A549 (cell line): ENCODE data around the gene SUPT3H. TPM values are rescaled to one million over a fixed set of nuclear protein-coding genes. Genes with fewer than 3 reads are reported as not detected.

ENCODE experiments used
- ATAC-seq, 2 experiments: fragments of 200-7000 bp in 1 of 2; fragments of >200 bp in 1 of 2; cut with Nextera tagmentation in 1 of 2; cut with Tn5 transposase in 1 of 2; 3 replicates each; pipeline versions ENCODE4 v1.8.0 to v1.9.1; 2018 to 2020; ENCODE audit warnings: mild to moderate bottlenecking in 1 of 2, moderate library complexity in 1 of 2
- CTCF ChIA-PET: fragments of 300-600 bp; sonication (Branson Sonifier 250); formaldehyde crosslinking; extraction: SDS; loops from one replicate; lab custom pipeline; 2021; ENCODE audit warnings: antibody characterized with exemption, inconsistent platforms; lab: Yijun Ruan, JAX
- POLR2A ChIA-PET: fragments of 350-600 bp; formaldehyde crosslinking; extraction: SDS; loops from one replicate; lab custom pipeline; 2021; ENCODE audit warnings: antibody characterized with exemption, inconsistent platforms; lab: Yijun Ruan, JAX
- DNase-seq, 2 experiments: peaks; one replicate each; pipeline versions ENCODE4 v3.0.0 to v3.0.0-alpha.2; 2011 to 2016; ENCODE audit warnings: low read depth in 1 of 2, low spot score in 1 of 2
- FAIRE-seq: peaks from 2 replicates; lab custom pipeline; 2011; peaks lifted over from hg19 to GRCh38; lab: Jason Lieb, UNC
- H3K27ac ChIP-seq, 2 experiments: fragments of >200 bp; sonication (Bioruptor Twin); formaldehyde crosslinking; 3 replicates each; pipeline ENCODE4 v1.5.1; 2016 to 2017
- H3K4me1 ChIP-seq: fragments of >200 bp; sonication (Bioruptor Twin); formaldehyde crosslinking; 3 replicates; pipeline ENCODE4 v1.6.1; 2016
- H3K4me2 ChIP-seq: fragments of >200 bp; sonication (Bioruptor Twin); formaldehyde crosslinking; 3 replicates; pipeline ENCODE4 v1.6.1; 2016
- H3K4me3 ChIP-seq: fragments of >200 bp; sonication (Bioruptor Twin); formaldehyde crosslinking; 3 replicates; pipeline ENCODE4 v1.5.1; 2016
- H3K9me3 ChIP-seq: fragments of >200 bp; sonication (Bioruptor Twin); formaldehyde crosslinking; 3 replicates; pipeline ENCODE4 v1.6.1; 2016
- ATOH8 ChIP-seq: fragments of 250-450 bp; sonication (Bioruptor Pico); IDR thresholded peaks from 2 replicates; pipeline ENCODE4 v1.5.0; 2020; ENCODE audit warnings: low read depth, mild to moderate bottlenecking, moderate library complexity
- CBX2 ChIP-seq: fragments of 200-600 bp; sonication (generic); IDR thresholded peaks from 2 replicates; pipeline ENCODE4 v1.6.1; 2016; ENCODE audit warnings: low read depth, mild to moderate bottlenecking, borderline replicate concordance
- CBX8 ChIP-seq: fragments of 200-600 bp; sonication (generic); IDR thresholded peaks from 2 replicates; pipeline ENCODE4 v1.6.1; 2016
- CEBPB ChIP-seq, 2 experiments: fragments of >200 bp in 1 of 2; sonication (Bioruptor Twin) in 1 of 2; formaldehyde crosslinking in 1 of 2; IDR thresholded peaks; 2 replicates each; pipeline ENCODE4 v1.6.1; 2012 to 2016
- E2F6 ChIP-seq: IDR thresholded peaks from 2 replicates; pipeline ENCODE4 v1.6.1; 2012; ENCODE audit warnings: low read depth, borderline replicate concordance
- EHF ChIP-seq: fragments of 250-450 bp; sonication (Bioruptor Pico); IDR thresholded peaks from 2 replicates; pipeline ENCODE4 v1.5.0; 2020; ENCODE audit warnings: mild to moderate bottlenecking
- ESRRA ChIP-seq: fragments of 150-350 bp; IDR thresholded peaks from 2 replicates; pipeline ENCODE4 v1.6.1; 2014; ENCODE audit warnings: mild to moderate bottlenecking, low read length, borderline replicate concordance
- FOSL2 ChIP-seq, 2 experiments: fragments of 450-650 bp in 1 of 2; fragments of >200 bp in 1 of 2; sonication (Bioruptor Twin) in 1 of 2; formaldehyde crosslinking; IDR thresholded peaks; 2 replicates each; pipeline versions ENCODE4 v1.5.0 to v1.6.1; 2016 to 2020; ENCODE audit warnings: mild to moderate bottlenecking in 1 of 2, moderate library complexity in 1 of 2
- HDAC2 ChIP-seq: fragments of 200-600 bp; sonication (generic); IDR thresholded peaks from 2 replicates; pipeline ENCODE4 v1.6.1; 2016
- HES2 ChIP-seq: fragments of >200 bp; sonication (Bioruptor Twin); formaldehyde crosslinking; IDR thresholded peaks from 2 replicates; pipeline ENCODE4 v1.6.1; 2016
- HEYL ChIP-seq: fragments of 250-450 bp; sonication (Bioruptor Pico); IDR thresholded peaks from 2 replicates; pipeline ENCODE4 v1.8.0; 2021; ENCODE audit warnings: mild to moderate bottlenecking, moderate library complexity
- HMGXB4 ChIP-seq: fragments of 250-450 bp; sonication (Bioruptor Pico); IDR thresholded peaks from 2 replicates; pipeline ENCODE4 v1.5.0; 2021; ENCODE audit warnings: mild to moderate bottlenecking, moderate library complexity, borderline replicate concordance
- HOXB5 ChIP-seq: fragments of 250-450 bp; sonication (Bioruptor Pico); IDR thresholded peaks from 2 replicates; pipeline ENCODE4 v1.5.0; 2020; ENCODE audit warnings: mild to moderate bottlenecking, moderate library complexity
- MAFK ChIP-seq: fragments of 450-650 bp; IDR thresholded peaks from 2 replicates; pipeline ENCODE4 v1.6.1; 2014; ENCODE audit not compliant: partially characterized antibody
- MAX ChIP-seq: IDR thresholded peaks from 2 replicates; pipeline ENCODE4 v1.6.1; 2012
- MYC ChIP-seq: IDR thresholded peaks from 2 replicates; pipeline ENCODE4 v1.6.1; 2012; ENCODE audit warnings: mild to moderate bottlenecking, inconsistent platforms, low read length, improper control_type of control experiment, borderline replicate concordance
- NFE2L2 ChIP-seq: fragments of 150-350 bp; conservative IDR thresholded peaks from 2 replicates; pipeline ENCODE4 v1.6.1; 2014; ENCODE audit warnings: low read length
- PHF8 ChIP-seq: fragments of 200-600 bp; sonication (generic); IDR thresholded peaks from 2 replicates; pipeline ENCODE4 v1.6.1; 2016; ENCODE audit warnings: low read depth, mild to moderate bottlenecking, antibody characterized with exemption, moderate library complexity, borderline replicate concordance
- RFX5 ChIP-seq: fragments of 450-650 bp; IDR thresholded peaks from 2 replicates; pipeline ENCODE4 v1.7.1; 2014; ENCODE audit warnings: antibody characterized with exemption, mild to moderate bottlenecking, moderate library complexity
- ZC3H11A ChIP-seq: fragments of 450-650 bp; IDR thresholded peaks from 2 replicates; pipeline ENCODE4 v1.6.1; 2014; ENCODE audit warnings: antibody characterized with exemption, mild to moderate bottlenecking
- WGBS: methylation state at CpG from one replicate; pipeline ENCODE4 v1.1.6; 2017; ENCODE audit errors: missing lambda C conversion rate; 5-methylcytosine and 5-hydroxymethylcytosine counted together
- polyA plus RNA-seq, 4 experiments: library from polyadenylated mRNA; depleted of rRNA in 3 of 4; stranded (reverse); fragments of >200 nt; fragmentation: RNase III in 1 of 4; extraction: RNeasy Plus Mini Kit Qiagen cat#74134 plus additional on column Dnase treatment in 1 of 4; gene quantifications; 2 replicates in 3 of 4; 3 replicates in 1 of 4; pipeline ENCODE4 v1.2.3, GENCODE V29; 2011 to 2017
- TF ChIP-seq, protein P1 (sequence below): fragments of >200 bp; sonication (Bioruptor Twin); formaldehyde crosslinking; IDR thresholded peaks from 3 replicates; pipeline ENCODE4 v1.6.1; 2016
- TF ChIP-seq, protein P2 (sequence below): fragments of 450-650 bp; IDR thresholded peaks from 2 replicates; pipeline ENCODE4 v1.6.1; 2014; ENCODE audit warnings: antibody characterized with exemption
- TF ChIP-seq, protein P3 (sequence below): IDR thresholded peaks from 2 replicates; pipeline ENCODE4 v1.6.1; 2012

Gene SUPT3H
- polyA plus RNA-seq, 2 of the 4 experiments (the other 2 are of a cell fraction) = 4.3 to 6.2 TPM

DNA sequence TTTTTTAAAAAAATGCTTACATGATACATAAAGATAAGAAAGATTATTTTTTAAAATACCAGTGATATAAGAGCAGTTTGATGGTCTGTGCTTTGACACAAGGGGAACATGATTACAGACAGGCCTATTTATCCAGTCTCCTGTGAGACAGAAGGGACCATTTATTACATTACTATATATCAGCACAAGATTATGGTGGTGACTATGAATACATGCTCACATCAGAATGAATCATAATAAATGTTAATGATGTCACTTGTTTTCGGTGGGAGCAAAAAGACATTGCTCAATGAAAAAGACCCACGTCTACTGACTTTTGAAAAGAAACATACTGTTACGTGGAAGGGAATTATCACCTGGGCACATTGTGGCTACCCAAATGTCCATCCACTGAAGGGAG, 535.1 kb downstream of the SUPT3H start (continued):
- TF ChIP-seq, protein P1, sequence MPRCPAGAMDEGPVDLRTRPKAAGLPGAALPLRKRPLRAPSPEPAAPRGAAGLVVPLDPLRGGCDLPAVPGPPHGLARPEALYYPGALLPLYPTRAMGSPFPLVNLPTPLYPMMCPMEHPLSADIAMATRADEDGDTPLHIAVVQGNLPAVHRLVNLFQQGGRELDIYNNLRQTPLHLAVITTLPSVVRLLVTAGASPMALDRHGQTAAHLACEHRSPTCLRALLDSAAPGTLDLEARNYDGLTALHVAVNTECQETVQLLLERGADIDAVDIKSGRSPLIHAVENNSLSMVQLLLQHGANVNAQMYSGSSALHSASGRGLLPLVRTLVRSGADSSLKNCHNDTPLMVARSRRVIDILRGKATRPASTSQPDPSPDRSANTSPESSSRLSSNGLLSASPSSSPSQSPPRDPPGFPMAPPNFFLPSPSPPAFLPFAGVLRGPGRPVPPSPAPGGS = no peak
- TF ChIP-seq MAFK = no peak
- TF ChIP-seq, all 56 proteins: peak for 0

GRCh38 chr6:44841829-44842228, 535.9 kb downstream of the SUPT3H start:
- H3K4me3 ChIP-seq = no peak overlapping the region
- no peaks in the 10 kb centered on the region for H3K4me1 ChIP-seq
- no peak overlapping the region for H3K27ac ChIP-seq
- 100% methylated on average over 1 of the region's 1 CpG for WGBS
- no peak for TF ChIP-seq EHF (CRISPR knock-in tag)
- no peak for TF ChIP-seq CEBPB (IDR thresholded peaks at IDR 0.05)
- TF ChIP-seq, protein P2, sequence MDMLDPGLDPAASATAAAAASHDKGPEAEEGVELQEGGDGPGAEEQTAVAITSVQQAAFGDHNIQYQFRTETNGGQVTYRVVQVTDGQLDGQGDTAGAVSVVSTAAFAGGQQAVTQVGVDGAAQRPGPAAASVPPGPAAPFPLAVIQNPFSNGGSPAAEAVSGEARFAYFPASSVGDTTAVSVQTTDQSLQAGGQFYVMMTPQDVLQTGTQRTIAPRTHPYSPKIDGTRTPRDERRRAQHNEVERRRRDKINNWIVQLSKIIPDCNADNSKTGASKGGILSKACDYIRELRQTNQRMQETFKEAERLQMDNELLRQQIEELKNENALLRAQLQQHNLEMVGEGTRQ = no peak
- no peak for TF ChIP-seq HOXB5
- CTCF ChIA-PET = no interaction called here
- no peaks in the 10 kb centered on the region for H3K9me3 ChIP-seq
- ATAC-seq (no peak), FAIRE-seq (no peak), DNase-seq (no peak)
- POLR2A ChIA-PET = no interaction called here
- no peak overlapping the region for H3K4me2 ChIP-seq

GRCh38 chr6:44837741-44838140, 540.0 kb downstream of the SUPT3H start:
- WGBS = 58% methylated on average over 1 of the region's 1 CpG
- Histone ChIP-seq H3K4me1 (no peaks in the 10 kb centered on the region), H3K4me2 (no peak overlapping the region), H3K27ac (no peak overlapping the region), H3K9me3 (no peaks in the 10 kb centered on the region), H3K4me3 (no peak overlapping the region)
- no peak for TF ChIP-seq ZC3H11A
- TF ChIP-seq ATOH8 (CRISPR knock-in tag) = no peak
- no peak for TF ChIP-seq MYC
- TF ChIP-seq RFX5 = no peak
- no peak for TF ChIP-seq HDAC2
- no peak for TF ChIP-seq MAX
- TF ChIP-seq HEYL (CRISPR knock-in tag) = no peak
- no peak for TF ChIP-seq CEBPB (IDR thresholded peaks at IDR 0.05)
- no peak for TF ChIP-seq HES2
- no peak for TF ChIP-seq CBX8
- no peak for TF ChIP-seq NFE2L2
- no peak for TF ChIP-seq PHF8
- TF ChIP-seq FOSL2 (IDR thresholded peaks at IDR 0.05) = no peak
- TF ChIP-seq FOSL2 (CRISPR knock-in tag; IDR thresholded peaks at IDR 0.05) = no peak
- TF ChIP-seq HMGXB4 = no peak
- no peak for TF ChIP-seq E2F6
- no peak for TF ChIP-seq ESRRA
- TF ChIP-seq CBX2 = no peak
- TF ChIP-seq, protein P3, sequence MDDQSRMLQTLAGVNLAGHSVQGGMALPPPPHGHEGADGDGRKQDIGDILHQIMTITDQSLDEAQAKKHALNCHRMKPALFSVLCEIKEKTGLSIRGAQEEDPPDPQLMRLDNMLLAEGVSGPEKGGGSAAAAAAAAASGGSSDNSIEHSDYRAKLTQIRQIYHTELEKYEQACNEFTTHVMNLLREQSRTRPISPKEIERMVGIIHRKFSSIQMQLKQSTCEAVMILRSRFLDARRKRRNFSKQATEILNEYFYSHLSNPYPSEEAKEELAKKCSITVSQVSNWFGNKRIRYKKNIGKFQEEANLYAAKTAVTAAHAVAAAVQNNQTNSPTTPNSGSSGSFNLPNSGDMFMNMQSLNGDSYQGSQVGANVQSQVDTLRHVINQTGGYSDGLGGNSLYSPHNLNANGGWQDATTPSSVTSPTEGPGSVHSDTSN = no peak
- FAIRE-seq (no peak), DNase-seq (no peak), ATAC-seq (no peak)
- ChIA-PET POLR2A (no interaction called here), CTCF (interaction anchor here (1.1 kb wide), 1 partner anchor 877 kb away, joined by 3 read pairs; no protein-coding TSS in a partner anchor)
